Upper lobe of right lung (tissue), 1 donor: ENCODE data around the gene OR8A1. TPM values are rescaled to one million over a fixed set of nuclear protein-coding genes. Genes with fewer than 3 reads are reported as not detected.
"Not testable (repeated sequence)": the region's sequence is repeated elsewhere in the genome, so short reads cannot be mapped to it uniquely, and the experiment has no call there.

Experiments
- ATAC-seq: fragments of 200-7000 bp; cut with Tn5 transposase; one replicate; pipeline ENCODE4 v1.9.1; 2020; ENCODE audit warnings: mild to moderate bottlenecking, moderate library complexity
- DNase-seq: peaks from one replicate; pipeline ENCODE4 v3.0.0-alpha.2; 2020
- H3K27ac ChIP-seq: fragments of 200-600 bp; one replicate; pipeline ENCODE4 v1.8.0; 2022
- H3K27me3 ChIP-seq: fragments of 200-600 bp; one replicate; pipeline ENCODE4 v1.8.0; 2022; ENCODE audit warnings: mild to moderate bottlenecking
- H3K36me3 ChIP-seq: fragments of 200-600 bp; one replicate; pipeline ENCODE4 v1.8.0; 2022
- H3K4me1 ChIP-seq: fragments of 200-600 bp; one replicate; pipeline ENCODE4 v1.8.0; 2022
- H3K4me3 ChIP-seq: fragments of 200-600 bp; one replicate; pipeline ENCODE4 v1.8.0; 2022; ENCODE audit warnings: mild to moderate bottlenecking
- H3K9me3 ChIP-seq: fragments of 200-600 bp; one replicate; pipeline ENCODE4 v1.8.0; 2022
- CTCF ChIP-seq: fragments of 200-600 bp; IDR thresholded peaks from one replicate; pipeline ENCODE4 v1.8.0; 2022; ENCODE audit warnings: antibody characterized with exemption
- intact Hi-C: fragments of 100-400 bp; cut with DNase I; formaldehyde crosslinking; loops from one replicate; pipeline ENCODE4 v1.11.0; 2022
- total RNA-seq: library from RNA; stranded (reverse); fragmentation: NEBNext Ultra II Directional; extraction: Animal tissue kit (Norgen Biotek cat#: 25700); gene quantifications from one replicate; pipeline ENCODE4 v1.2.1, GENCODE V29; 2021
- donor health status: DM: no; HTN: yes; CAD: no; lungs with severe emphysema.

The OR8A1 gene
- total RNA-seq, 1 donor from 2014 or later, result not detected

DNA sequence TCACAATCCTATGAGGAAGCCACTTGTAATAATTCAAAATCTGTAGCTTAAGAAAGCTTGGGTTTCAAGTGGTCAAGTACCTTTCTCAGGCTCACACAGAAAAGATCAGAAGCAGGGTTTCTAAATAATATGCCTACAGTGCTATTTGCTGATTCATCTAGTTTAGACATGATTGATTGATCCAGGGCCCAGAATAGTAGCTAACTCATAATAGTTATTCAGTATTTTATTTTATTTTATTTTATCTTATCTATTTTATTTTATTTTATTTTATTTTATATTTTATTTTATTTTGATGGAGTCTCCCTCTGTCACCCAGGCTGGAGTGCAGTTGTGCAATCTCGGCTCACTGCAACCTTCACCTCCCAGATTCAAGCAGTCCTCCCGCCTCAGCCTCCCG, 25.5 kb downstream of the OR8A1 start:
- H3K4me1 ChIP-seq, result no peaks in the 10 kb centered on the region

GRCh38 chr11:124597626-124598025, 27.8 kb downstream of the OR8A1 start:
- intact Hi-C loops, result no loop called here
- Histone ChIP-seq H3K36me3 (no peaks in the 10 kb centered on the region), H3K27ac (no peak overlapping the region), H3K4me1 (no peaks in the 10 kb centered on the region), H3K27me3 (peaks cover 7% of the 10 kb centered on the region), H3K9me3 (no peaks in the 10 kb centered on the region), H3K4me3 (no peak overlapping the region)
- ATAC-seq (no peak), DNase-seq (no peak)
- TF ChIP-seq CTCF, result no peak

More for the DNA sequence above, 25.5 kb downstream of the OR8A1 start:
- intact Hi-C loops, result no loop called here
- Histone ChIP-seq H3K36me3 (no peaks in the 10 kb centered on the region), H3K9me3 (no peaks in the 10 kb centered on the region), H3K27me3 (peaks cover 7% of the 10 kb centered on the region), H3K27ac (no peak overlapping the region), H3K4me3 (no peak overlapping the region)
- TF ChIP-seq CTCF, result no peak
- DNase-seq (no peak), ATAC-seq (no peak)

DNA sequence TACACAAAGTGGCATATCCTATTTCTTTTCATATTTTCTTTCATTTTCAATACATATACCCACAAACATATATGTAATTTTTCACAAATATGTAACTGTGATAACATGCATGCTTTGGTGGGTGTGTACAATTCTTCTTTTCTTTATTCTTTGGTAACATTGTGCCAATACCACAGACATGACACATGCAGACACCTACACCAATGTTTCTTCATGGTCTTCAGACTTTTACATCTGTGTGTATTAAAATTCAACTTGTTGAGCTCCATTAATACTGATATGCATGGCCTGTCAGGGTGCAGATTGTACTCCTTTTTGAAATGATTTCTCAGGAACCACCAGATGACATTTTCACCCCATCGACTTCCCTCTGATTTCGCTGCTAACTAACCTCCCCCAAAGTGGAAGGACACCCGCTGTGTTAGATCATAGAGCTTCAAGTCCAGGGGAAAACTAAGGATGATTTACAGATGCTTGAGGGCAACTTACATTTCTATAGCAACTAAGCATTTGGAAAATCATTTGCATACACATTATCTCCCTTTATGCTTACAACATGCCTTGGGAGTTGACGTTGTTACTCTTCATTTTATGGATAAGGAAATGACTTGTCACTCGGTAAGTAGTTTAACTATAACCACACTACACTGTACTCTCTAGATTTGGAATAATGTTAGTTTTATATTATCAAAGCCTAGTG, 31.0 kb downstream of the OR8A1 start:
- no peak overlapping the region for H3K4me3 ChIP-seq
- no peak for ATAC-seq
- no peak for DNase-seq
- H3K4me1 ChIP-seq, result no peaks in the 10 kb centered on the region
- no peaks in the 10 kb centered on the region for H3K36me3 ChIP-seq
- H3K27ac ChIP-seq, result no peak overlapping the region
- no peaks in the 10 kb centered on the region for H3K27me3 ChIP-seq
- intact Hi-C loops, result no loop called here
- no peak for TF ChIP-seq CTCF
- no peaks in the 10 kb centered on the region for H3K9me3 ChIP-seq

- Histone ChIP-seq H3K4me3 (no peak overlapping the region), H3K27ac (no peak overlapping the region), H3K9me3 (no peaks in the 10 kb centered on the region), H3K36me3 (no peaks in the 10 kb centered on the region), H3K4me1 (no peaks in the 10 kb centered on the region), H3K27me3 (no peaks in the 10 kb centered on the region)
- intact Hi-C loops, result no loop called here
- DNase-seq, result no peak
- TF ChIP-seq CTCF, result no peak
- no peak for ATAC-seq
Measured at GRCh38 chr11:124602193-124602592, 32.4 kb downstream of the OR8A1 start.

DNA sequence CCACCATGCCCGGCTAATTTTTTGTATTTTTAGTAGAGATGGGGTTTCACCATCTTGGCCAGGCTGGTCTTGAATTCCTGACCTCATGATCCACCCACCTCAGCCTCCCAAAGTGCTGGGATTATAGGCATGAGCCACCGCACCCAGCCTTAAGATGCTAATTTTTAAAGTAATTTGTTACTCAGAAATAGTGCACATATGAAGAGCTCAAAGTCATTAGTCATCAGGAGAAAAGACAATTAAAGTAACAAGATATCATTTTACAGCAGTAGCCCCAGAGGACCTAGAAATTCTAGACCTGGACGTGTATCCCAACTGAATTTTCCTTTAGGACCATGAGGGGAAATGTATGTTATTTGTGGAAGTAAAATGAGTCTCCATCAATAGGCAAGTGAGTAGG, 32.9 kb downstream of the OR8A1 start:
- H3K27me3 ChIP-seq, DNase-seq, H3K36me3 ChIP-seq, intact Hi-C loops, H3K4me1 ChIP-seq, H3K9me3 ChIP-seq, H3K4me3 ChIP-seq, ATAC-seq, H3K27ac ChIP-seq: not testable (repeated sequence)

DNA sequence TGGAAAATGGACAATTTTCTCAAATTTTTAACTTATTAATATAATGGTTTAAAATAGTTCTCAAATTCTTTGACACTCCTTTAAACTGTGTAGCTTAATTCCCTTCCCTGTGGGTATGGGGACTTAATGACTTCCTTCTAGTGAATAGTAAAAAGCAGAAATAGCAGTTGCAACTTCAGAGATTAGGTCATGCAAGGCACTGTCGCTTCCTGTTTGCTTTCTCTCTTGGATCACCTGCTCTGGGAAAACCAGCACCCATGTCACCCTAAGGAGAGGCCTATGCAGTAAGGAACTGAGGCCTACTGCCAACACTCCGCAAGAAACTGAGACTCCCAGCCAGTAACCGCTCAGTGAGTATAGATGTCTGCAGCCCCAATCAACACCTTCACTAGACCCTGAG, 35.9 kb downstream of the OR8A1 start:
- Histone ChIP-seq H3K27ac (no peak overlapping the region), H3K4me1 (no peaks in the 10 kb centered on the region), H3K36me3 (no peaks in the 10 kb centered on the region), H3K27me3 (no peaks in the 10 kb centered on the region), H3K9me3 (no peaks in the 10 kb centered on the region), H3K4me3 (no peak overlapping the region)
- DNase-seq (no peak), ATAC-seq (peak; percentile 89)
- TF ChIP-seq CTCF, result no peak
- intact Hi-C loops, result no loop called here
